ENCODE results near the gene DLGAP1. TPM values are rescaled to one million over a fixed set of nuclear protein-coding genes. Genes with fewer than 3 reads are reported as not detected.

The DLGAP1 gene
- total and polyA plus RNA-seq, 9 donors, result 2.0 to 42.7 (median 3.8) TPM

DNA sequence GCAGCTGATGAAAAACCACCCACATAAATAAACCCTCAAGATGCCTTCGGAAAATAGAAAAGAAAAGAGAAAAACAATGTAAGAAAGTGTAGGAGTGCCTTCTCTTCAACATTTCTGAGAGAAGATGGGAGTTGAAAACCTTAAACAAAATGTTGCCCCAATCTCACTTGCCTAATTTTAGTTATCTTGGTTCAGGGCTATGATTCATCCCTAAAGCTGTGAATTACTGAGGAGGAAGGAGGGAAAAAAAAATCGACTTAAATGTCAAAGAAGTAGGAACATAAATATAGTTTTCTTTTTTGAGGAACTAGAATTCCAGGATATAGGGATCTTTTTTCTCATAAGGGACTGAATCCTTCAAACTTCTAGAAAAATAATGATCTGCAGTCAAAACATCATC lies 644.8 kb downstream of the DLGAP1 start:
- intact Hi-C loops (cut with DNase I), result no loop called here

DNA sequence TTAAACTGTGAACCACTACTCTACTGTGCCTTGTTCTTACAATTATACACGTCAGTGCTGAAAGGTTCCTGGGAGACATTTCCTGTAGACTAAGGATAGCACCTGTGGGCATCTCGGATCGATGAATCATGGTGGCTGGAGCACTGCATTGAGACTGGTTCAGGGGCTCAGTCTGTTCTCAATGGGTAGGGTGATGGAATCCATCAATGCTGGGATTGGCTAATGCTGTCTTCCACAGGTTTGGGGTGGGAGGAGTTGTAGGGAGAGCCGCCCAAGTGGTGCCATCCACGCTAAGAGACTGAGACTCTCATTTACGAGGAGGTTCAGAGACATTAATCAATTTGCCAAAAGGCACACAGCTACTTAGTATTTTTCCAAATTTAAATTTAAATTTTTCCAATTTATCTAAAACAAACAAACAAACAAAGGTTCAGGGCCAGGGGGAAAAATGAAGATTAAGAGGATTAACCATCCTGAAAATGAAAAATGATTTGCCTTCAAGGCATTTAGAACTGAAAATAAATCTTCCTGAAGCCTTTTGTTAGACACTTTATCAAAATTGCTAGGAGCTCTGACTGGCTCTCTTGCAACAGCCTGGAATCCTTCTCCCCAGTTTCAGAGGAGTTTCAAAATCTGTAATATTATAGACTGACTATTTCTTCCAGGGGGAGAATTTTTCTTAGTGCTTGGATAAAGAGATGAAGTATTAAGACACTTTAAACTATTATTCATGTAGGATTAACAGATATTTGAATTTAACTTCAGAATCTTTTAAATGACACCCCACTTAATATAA lies 645.9 kb downstream of the DLGAP1 start:
- no peak for DNase-seq
- Histone ChIP-seq H3K36me3 (no peaks in the 10 kb centered on the region), H3K4me1 (ENCODE audit: insufficient read depth) (no peaks in the 10 kb centered on the region), H3K27me3 (no peaks in the 10 kb centered on the region), H3K27ac (no peak overlapping the region), H3K9me3 (no peaks in the 10 kb centered on the region), H3K4me3 (no peak overlapping the region)
- 78 to 92% (median 85%) methylated on average over 6 of the region's 6 CpGs for WGBS, 3 donors
- TF ChIP-seq POLR2A (IDR thresholded peaks at IDR 0.05), result no peak
- TF ChIP-seq, protein P1, sequence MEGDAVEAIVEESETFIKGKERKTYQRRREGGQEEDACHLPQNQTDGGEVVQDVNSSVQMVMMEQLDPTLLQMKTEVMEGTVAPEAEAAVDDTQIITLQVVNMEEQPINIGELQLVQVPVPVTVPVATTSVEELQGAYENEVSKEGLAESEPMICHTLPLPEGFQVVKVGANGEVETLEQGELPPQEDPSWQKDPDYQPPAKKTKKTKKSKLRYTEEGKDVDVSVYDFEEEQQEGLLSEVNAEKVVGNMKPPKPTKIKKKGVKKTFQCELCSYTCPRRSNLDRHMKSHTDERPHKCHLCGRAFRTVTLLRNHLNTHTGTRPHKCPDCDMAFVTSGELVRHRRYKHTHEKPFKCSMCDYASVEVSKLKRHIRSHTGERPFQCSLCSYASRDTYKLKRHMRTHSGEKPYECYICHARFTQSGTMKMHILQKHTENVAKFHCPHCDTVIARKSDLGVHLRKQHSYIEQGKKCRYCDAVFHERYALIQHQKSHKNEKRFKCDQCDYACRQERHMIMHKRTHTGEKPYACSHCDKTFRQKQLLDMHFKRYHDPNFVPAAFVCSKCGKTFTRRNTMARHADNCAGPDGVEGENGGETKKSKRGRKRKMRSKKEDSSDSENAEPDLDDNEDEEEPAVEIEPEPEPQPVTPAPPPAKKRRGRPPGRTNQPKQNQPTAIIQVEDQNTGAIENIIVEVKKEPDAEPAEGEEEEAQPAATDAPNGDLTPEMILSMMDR (IDR thresholded peaks at IDR 0.05), result no peak
- TF ChIP-seq EP300 (IDR thresholded peaks at IDR 0.05), result no peak
- intact Hi-C loops (cut with DNase I), result no loop called here

More for the DNA sequence above, 644.8 kb downstream of the DLGAP1 start:
- Histone ChIP-seq H3K9me3 (no peaks in the 10 kb centered on the region), H3K4me1 (ENCODE audit: insufficient read depth) (no peaks in the 10 kb centered on the region), H3K27ac (no peak overlapping the region), H3K36me3 (no peaks in the 10 kb centered on the region), H3K4me3 (no peak overlapping the region), H3K27me3 (no peaks in the 10 kb centered on the region)
- no peak for DNase-seq
- WGBS, 3 donors, result 5 to 19% (median 7%) methylated on average over 2 of the region's 2 CpGs
- TF ChIP-seq, protein P1 (IDR thresholded peaks at IDR 0.05), result no peak
- TF ChIP-seq EP300 (IDR thresholded peaks at IDR 0.05) (no peak), POLR2A (IDR thresholded peaks at IDR 0.05) (no peak)

DNA sequence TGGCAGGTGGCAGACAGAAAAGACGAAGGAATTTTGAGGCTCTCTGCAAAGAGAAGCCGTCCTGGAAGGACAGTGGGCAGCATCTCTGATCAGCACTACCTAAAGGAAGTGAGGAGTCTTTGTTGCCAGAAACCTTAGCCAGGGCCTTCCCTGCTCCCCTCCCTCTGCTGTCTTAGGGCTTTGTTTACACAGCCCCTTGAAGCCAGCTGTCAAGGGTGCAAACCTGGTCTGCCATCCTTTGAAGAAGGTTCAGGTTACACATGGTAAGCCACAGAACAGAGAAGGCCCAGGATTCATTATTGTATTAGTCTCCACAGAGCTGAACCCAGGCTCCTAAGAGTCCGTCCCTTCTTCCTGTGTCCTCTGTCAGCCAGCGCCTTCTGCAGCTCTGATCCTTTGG lies 648.5 kb downstream of the DLGAP1 start:
- intact Hi-C loops (cut with DNase I), result no loop called here
- DNase-seq, result no peak
- H3K9me3 ChIP-seq, result no peaks in the 10 kb centered on the region
- H3K4me3 ChIP-seq, result no peak overlapping the region
- TF ChIP-seq EP300 (IDR thresholded peaks at IDR 0.05) (no peak), POLR2A (IDR thresholded peaks at IDR 0.05) (no peak)
- TF ChIP-seq, protein P1 (IDR thresholded peaks at IDR 0.05), result no peak
- H3K4me1 ChIP-seq (ENCODE audit: insufficient read depth), result no peaks in the 10 kb centered on the region
- 84 to 87% (median 84%) methylated on average over 4 of the region's 4 CpGs for WGBS, 3 donors
- H3K36me3 ChIP-seq, result no peaks in the 10 kb centered on the region
- H3K27ac ChIP-seq, result no peak overlapping the region
- no peaks in the 10 kb centered on the region for H3K27me3 ChIP-seq

DNA sequence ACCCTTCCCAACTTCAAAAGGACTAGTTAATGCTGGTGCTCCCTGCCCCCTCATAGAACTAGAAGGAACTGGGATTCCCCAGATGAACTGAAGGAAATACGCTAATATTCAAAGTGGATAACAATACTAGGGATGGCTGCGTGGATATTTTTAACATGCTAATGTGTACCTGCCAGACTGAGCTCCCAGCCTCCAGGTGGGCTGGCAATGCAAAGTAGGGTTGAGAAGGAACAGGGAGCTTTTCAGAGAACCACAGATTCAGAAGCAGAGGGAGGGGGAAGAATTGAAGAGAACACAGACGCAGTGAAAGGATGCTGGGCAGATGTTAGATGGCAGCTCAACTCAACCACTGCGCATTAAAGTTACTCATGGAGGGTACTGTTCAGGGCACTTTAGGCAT lies 650.8 kb downstream of the DLGAP1 start:
- WGBS, 3 donors, result 87 to 89% (median 88%) methylated on average over 4 of the region's 4 CpGs
- intact Hi-C loops (cut with DNase I), result no loop called here
- no peak for DNase-seq
- TF ChIP-seq EP300 (IDR thresholded peaks at IDR 0.05) (no peak), POLR2A (IDR thresholded peaks at IDR 0.05) (no peak)
- TF ChIP-seq, protein P1 (IDR thresholded peaks at IDR 0.05), result no peak
- Histone ChIP-seq H3K4me3 (no peak overlapping the region), H3K4me1 (ENCODE audit: insufficient read depth) (no peaks in the 10 kb centered on the region), H3K36me3 (no peaks in the 10 kb centered on the region), H3K9me3 (no peaks in the 10 kb centered on the region), H3K27ac (no peak overlapping the region), H3K27me3 (no peaks in the 10 kb centered on the region)
